HepG2 (cell line): ENCODE results near the gene ALOXE3. TPM values are rescaled to one million over a fixed set of nuclear protein-coding genes. Genes with fewer than 3 reads are reported as not detected.

ENCODE experiments used
- ATAC-seq: fragments of 200-7000 bp; cut with Tn5 transposase; 3 replicates; pipeline ENCODE4 v1.9.1; 2020; ENCODE audit warnings: mild to moderate bottlenecking, moderate library complexity
- BruUV-seq: library from RNA; stranded (reverse); fragments of 400-500 nt; replicated peaks from 2 replicates; lab custom pipeline; 2021; lab: Mats Ljungman, UMichigan
- CTCF ChIA-PET: fragments of 300-600 bp; formaldehyde crosslinking; extraction: SDS; loops from one replicate; lab custom pipeline; 2021; ENCODE audit warnings: low total read pairs, inconsistent platforms, low intra/inter-chr PET ratio; lab: Yijun Ruan, JAX
- POLR2A ChIA-PET: fragments of 350-600 bp; sonication (Branson Sonifier 250); formaldehyde crosslinking; loops from one replicate; lab custom pipeline; 2020; ENCODE audit warnings: antibody characterized with exemption, inconsistent platforms; lab: Yijun Ruan, JAX
- DNase-seq: peaks from one replicate; pipeline ENCODE4 v3.0.0-alpha.2; 2015; ENCODE audit warnings: low spot score
- FAIRE-seq: peaks from 3 replicates; lab custom pipeline; 2011; peaks lifted over from hg19 to GRCh38; lab: Jason Lieb, UNC
- H2AFZ ChIP-seq: one replicate; pipeline ENCODE4 v1.6.1; 2011; ENCODE audit warnings: low read length, inconsistent platforms
- H3K27ac ChIP-seq: fragments of 300-600 bp; 3 replicates; pipeline ENCODE4 v1.8.0; 2011; ENCODE audit warnings: mixed run types, mild to moderate bottlenecking, mixed read lengths, low read length, inconsistent platforms; ENCODE audit not compliant: insufficient read depth; ENCODE audit errors: extremely low read length
- H3K27me3 ChIP-seq, 2 experiments: fragments of 200-600 bp in 1 of 2; 2 replicates in 1 of 2; 3 replicates in 1 of 2; pipeline versions ENCODE4 v1.6.0 to v1.8.0; 2011; ENCODE audit warnings: low read length in 2 of 2, mild to moderate bottlenecking in 2 of 2, moderate library complexity in 2 of 2, inconsistent platforms in 1 of 2; ENCODE audit not compliant: insufficient read depth in 2 of 2, control insufficient read depth in 1 of 2
- H3K36me3 ChIP-seq, 2 experiments: fragments of 200-600 bp in 1 of 2; replicated peaks in 1 of 2; 2 replicates in 1 of 2; 3 replicates in 1 of 2; pipeline versions ENCODE4 v1.5.1 to v1.8.0; 2011; ENCODE audit warnings: low read length in 2 of 2, inconsistent platforms in 1 of 2; ENCODE audit not compliant: insufficient read depth in 2 of 2, control insufficient read depth in 1 of 2
- H3K4me1 ChIP-seq: 2 replicates; pipeline ENCODE4 v1.5.1; 2012; ENCODE audit warnings: low read length, inconsistent platforms; ENCODE audit not compliant: insufficient read depth
- H3K4me2 ChIP-seq: 2 replicates; pipeline ENCODE4 v1.6.0; 2011; ENCODE audit warnings: low read depth, low read length, inconsistent platforms
- H3K4me3 ChIP-seq, 3 experiments: fragments of 200-600 bp in 1 of 3; sonication (generic), shearing (Covaris generic) in 1 of 3; replicated peaks in 1 of 3; 2 replicates each; pipeline ENCODE4 v1.5.1; 2011 to 2016; ENCODE audit warnings: low read length in 3 of 3, inconsistent platforms in 2 of 3, low read depth in 2 of 3, mild to moderate bottlenecking in 2 of 3, control low read depth in 1 of 3, mixed read lengths in 1 of 3; ENCODE audit not compliant: insufficient read depth in 1 of 3
- H3K79me2 ChIP-seq: one replicate; pipeline ENCODE4 v1.6.1; 2011; ENCODE audit warnings: low read length, inconsistent platforms; ENCODE audit not compliant: insufficient read depth
- H3K9ac ChIP-seq: 2 replicates; pipeline ENCODE4 v1.6.0; 2011; ENCODE audit warnings: mild to moderate bottlenecking, low read depth, low read length, inconsistent platforms; ENCODE audit not compliant: insufficient read depth
- H3K9me3 ChIP-seq: 2 replicates; pipeline ENCODE4 v1.5.1; 2012; ENCODE audit warnings: mild to moderate bottlenecking, low read length
- H4K20me1 ChIP-seq: 2 replicates; pipeline ENCODE4 v1.6.0; 2011; ENCODE audit warnings: inconsistent platforms, mild to moderate bottlenecking, low read length, moderate library complexity; ENCODE audit not compliant: insufficient read depth
- DR1 ChIP-seq: sonication (generic); formaldehyde crosslinking; IDR thresholded peaks from 2 replicates; pipeline ENCODE4 v1.8.0; 2021; ENCODE audit warnings: mild to moderate bottlenecking, missing genetic modification reagents, inconsistent platforms
- WGBS: methylation state at CpG from one replicate; pipeline ENCODE4 v1.1.6; 2017; ENCODE audit warnings: low lambda C conversion rate; 5-methylcytosine and 5-hydroxymethylcytosine counted together
- in situ Hi-C: cut with HindIII; loops from 2 replicates; pipeline ENCODE4 v1.10.0; 2017; ENCODE audit warnings: low pct_unique_long_range_greater_than_20kb; ENCODE audit not compliant: extremely low pct_ligation_motif_present
- intact Hi-C: fragments of 100-400 bp; cut with micrococcal nuclease; formaldehyde crosslinking; loops from one replicate; pipeline ENCODE4 v1.10.0; 2022; ENCODE audit not compliant: unreplicated experiment
- polyA plus RNA-seq, 8 experiments: library from polyadenylated mRNA; depleted of rRNA in 3 of 8; stranded (reverse) in 7 of 8; unstranded in 1 of 8; fragments of >200 nt; fragmentation: Illumina TruSeq in 4 of 8; extraction: Trizol in 4 of 8; gene quantifications; 2 replicates each; pipeline versions ENCODE4 v1.2.1 to v1.2.3, GENCODE V29; 2011 to 2016; ENCODE audit warnings: low read depth in 4 of 8, missing spikeins in 1 of 8, mixed read lengths in 1 of 8; ENCODE audit not compliant: insufficient read depth in 1 of 8
- total RNA-seq, 5 experiments: library from RNA; depleted of rRNA; stranded (reverse); fragments of >200 nt; fragmentation: Illumina TruSeq; extraction: Trizol; gene quantifications; 2 replicates each; pipeline ENCODE4 v1.2.3, GENCODE V29; 2016; ENCODE audit warnings: low read depth in 1 of 5
- TF ChIP-seq, protein P1 (sequence below): sonication (generic); formaldehyde crosslinking; IDR thresholded peaks from 2 replicates; pipeline ENCODE4 v1.9.0; 2021; ENCODE audit warnings: mild to moderate bottlenecking, missing genetic modification reagents

ALOXE3 gene
- total and polyA plus RNA-seq, 2 of the 13 experiments (the other 11 are each of a cell fraction or from before 2014, with no cell fraction given) = 0.07 TPM; not detected in 1

DNA sequence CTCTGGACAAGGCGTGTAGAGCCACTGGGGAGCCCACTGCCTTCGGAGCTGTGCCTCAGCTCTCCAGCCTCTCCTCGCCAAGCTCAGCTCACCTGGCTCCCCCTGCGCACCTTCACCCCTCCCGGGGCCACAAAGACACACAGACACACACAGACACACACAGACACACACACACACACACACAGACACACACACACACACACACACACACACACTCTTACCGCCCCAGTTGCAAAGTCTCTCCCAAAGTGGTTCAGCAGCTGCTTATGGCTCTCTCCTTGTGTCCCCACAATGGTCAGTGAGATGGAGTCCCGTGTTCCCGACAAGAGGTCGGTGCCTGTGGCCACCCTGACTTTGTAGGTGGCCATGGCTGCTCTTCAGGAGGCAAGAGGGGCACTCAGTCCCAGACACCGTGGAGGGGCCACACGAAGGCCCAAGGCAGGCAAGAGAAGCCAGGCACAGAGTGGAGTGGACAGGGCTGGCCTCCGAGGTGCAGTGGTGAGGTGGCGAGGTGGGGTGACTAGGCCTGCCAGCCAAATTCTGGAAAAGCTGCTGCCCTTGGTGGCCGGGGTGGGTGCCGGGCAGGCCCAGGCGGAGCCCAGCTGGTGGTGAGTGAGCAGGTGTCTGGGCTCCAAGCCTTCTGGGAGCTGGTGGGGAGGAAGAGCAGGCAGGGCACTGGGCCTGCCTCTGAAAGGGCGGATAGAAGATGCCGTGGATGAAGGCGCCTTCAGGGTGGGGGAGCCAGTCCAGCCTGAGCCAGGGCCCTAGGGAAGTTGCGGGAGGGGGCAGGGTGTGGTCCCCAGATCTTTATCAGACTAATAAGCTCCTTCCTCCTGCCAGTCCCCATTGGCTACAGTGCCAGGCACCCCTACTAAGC is 31.0 kb downstream of the ALOXE3 start, which contains the start of gene ALOX12B:
Gene ALOX12B (minus strand): TSS at position 642 of the 877 bp plus-strand sequence. CDS start 274 bp downstream, at position 368.
- intact Hi-C loops = no loop called here
- Histone ChIP-seq H3K36me3 (no peaks in the 10 kb centered on the region), H3K27me3 (peaks cover 9 to 61% of the 10 kb centered on the region in 2 experiments; a peak in 4 of 5 replicates), H4K20me1 (no peaks in the 10 kb centered on the region), H2AFZ (no peak within 1 kb of the TSS), H3K79me2 (no peaks in the 10 kb centered on the region), H3K27ac (no peak within 1 kb of the TSS), H3K9ac (no peak within 1 kb of the TSS), H3K4me2 (no peak within 1 kb of the TSS), H3K4me3 (no peak within 1 kb of the TSS), H3K4me1 (no peaks in the 10 kb centered on the region), H3K9me3 (no peaks in the 10 kb centered on the region)
- DNase-seq = no peak
- POLR2A ChIA-PET = no interaction called here
- ATAC-seq = peak; percentile 32
- in situ Hi-C loops = no loop called here
- FAIRE-seq = no peak
- TF ChIP-seq, protein P1, sequence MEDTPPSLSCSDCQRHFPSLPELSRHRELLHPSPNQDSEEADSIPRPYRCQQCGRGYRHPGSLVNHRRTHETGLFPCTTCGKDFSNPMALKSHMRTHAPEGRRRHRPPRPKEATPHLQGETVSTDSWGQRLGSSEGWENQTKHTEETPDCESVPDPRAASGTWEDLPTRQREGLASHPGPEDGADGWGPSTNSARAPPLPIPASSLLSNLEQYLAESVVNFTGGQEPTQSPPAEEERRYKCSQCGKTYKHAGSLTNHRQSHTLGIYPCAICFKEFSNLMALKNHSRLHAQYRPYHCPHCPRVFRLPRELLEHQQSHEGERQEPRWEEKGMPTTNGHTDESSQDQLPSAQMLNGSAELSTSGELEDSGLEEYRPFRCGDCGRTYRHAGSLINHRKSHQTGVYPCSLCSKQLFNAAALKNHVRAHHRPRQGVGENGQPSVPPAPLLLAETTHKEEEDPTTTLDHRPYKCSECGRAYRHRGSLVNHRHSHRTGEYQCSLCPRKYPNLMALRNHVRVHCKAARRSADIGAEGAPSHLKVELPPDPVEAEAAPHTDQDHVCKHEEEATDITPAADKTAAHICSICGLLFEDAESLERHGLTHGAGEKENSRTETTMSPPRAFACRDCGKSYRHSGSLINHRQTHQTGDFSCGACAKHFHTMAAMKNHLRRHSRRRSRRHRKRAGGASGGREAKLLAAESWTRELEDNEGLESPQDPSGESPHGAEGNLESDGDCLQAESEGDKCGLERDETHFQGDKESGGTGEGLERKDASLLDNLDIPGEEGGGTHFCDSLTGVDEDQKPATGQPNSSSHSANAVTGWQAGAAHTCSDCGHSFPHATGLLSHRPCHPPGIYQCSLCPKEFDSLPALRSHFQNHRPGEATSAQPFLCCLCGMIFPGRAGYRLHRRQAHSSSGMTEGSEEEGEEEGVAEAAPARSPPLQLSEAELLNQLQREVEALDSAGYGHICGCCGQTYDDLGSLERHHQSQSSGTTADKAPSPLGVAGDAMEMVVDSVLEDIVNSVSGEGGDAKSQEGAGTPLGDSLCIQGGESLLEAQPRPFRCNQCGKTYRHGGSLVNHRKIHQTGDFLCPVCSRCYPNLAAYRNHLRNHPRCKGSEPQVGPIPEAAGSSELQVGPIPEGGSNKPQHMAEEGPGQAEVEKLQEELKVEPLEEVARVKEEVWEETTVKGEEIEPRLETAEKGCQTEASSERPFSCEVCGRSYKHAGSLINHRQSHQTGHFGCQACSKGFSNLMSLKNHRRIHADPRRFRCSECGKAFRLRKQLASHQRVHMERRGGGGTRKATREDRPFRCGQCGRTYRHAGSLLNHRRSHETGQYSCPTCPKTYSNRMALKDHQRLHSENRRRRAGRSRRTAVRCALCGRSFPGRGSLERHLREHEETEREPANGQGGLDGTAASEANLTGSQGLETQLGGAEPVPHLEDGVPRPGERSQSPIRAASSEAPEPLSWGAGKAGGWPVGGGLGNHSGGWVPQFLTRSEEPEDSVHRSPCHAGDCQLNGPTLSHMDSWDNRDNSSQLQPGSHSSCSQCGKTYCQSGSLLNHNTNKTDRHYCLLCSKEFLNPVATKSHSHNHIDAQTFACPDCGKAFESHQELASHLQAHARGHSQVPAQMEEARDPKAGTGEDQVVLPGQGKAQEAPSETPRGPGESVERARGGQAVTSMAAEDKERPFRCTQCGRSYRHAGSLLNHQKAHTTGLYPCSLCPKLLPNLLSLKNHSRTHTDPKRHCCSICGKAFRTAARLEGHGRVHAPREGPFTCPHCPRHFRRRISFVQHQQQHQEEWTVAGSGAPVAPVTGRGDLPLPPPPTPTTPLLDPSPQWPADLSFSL = peak; percentile 24; the same call in 1 of the 2 replicates
- no peak for TF ChIP-seq DR1 (CRISPR knock-in tag)
- BruUV-seq = no TSS peak
- CTCF ChIA-PET = no interaction called here
- 25% methylated on average over 12 of the region's 20 CpGs for WGBS
